MM.1S (cell line): ENCODE measurements around the gene MSANTD2.

ENCODE experiments used
- CTCF ChIP-seq: fragments of 300-600 bp; sonication (generic); IDR thresholded peaks from 2 replicates; pipeline ENCODE4 v1.5.1; 2016; ENCODE audit warnings: antibody characterized with exemption, low read length, mixed read lengths
- EZH2 ChIP-seq: fragments of 300-600 bp; sonication (generic); optimal IDR thresholded peaks from 2 replicates; pipeline ENCODE3; 2017; ENCODE audit warnings: low read depth, mild to moderate bottlenecking, antibody characterized with exemption, low read length, mixed read lengths
- EZH2phosphoT487 ChIP-seq: fragments of 300-600 bp; sonication (generic); IDR thresholded peaks from 2 replicates; pipeline ENCODE4 v1.6.1; 2018; ENCODE audit warnings: antibody characterized with exemption, low read length

GRCh38 chr11:124718801-124719200, 81.4 kb downstream of the MSANTD2 start:
- TF ChIP-seq EZH2: no peak
- no peak for TF ChIP-seq CTCF
- no peak for TF ChIP-seq EZH2phosphoT487
